HUES6 (cell line): Measurements from ENCODE around the gene HNRNPU.

ENCODE experiments used
- H3K27ac ChIP-seq: 2 replicates; pipeline ENCODE4 v1.7.0; 2013; ENCODE audit warnings: low read depth, mild to moderate bottlenecking, low read length, inconsistent platforms
- H3K27me3 ChIP-seq: 2 replicates; pipeline ENCODE4 v1.6.1; 2013; ENCODE audit warnings: low read length; ENCODE audit not compliant: control insufficient read depth, insufficient read depth
- H3K36me3 ChIP-seq: 2 replicates; pipeline ENCODE4 v1.6.1; 2013; ENCODE audit warnings: low read length; ENCODE audit not compliant: control insufficient read depth, insufficient read depth
- H3K4me1 ChIP-seq: 2 replicates; pipeline ENCODE4 v1.6.1; 2013; ENCODE audit warnings: low read length; ENCODE audit not compliant: control insufficient read depth, insufficient read depth
- H3K4me3 ChIP-seq: 2 replicates; pipeline ENCODE4 v1.5.1; 2013; ENCODE audit warnings: low read depth, low read length
- H3K9ac ChIP-seq: one replicate; pipeline ENCODE4 v1.6.1; 2013; ENCODE audit warnings: mild to moderate bottlenecking, low read length
- H3K9me3 ChIP-seq: 2 replicates; pipeline ENCODE4 v1.6.1; 2013; ENCODE audit warnings: low read depth, low read length; ENCODE audit not compliant: control insufficient read depth, insufficient read depth

HNRNPU gene

DNA sequence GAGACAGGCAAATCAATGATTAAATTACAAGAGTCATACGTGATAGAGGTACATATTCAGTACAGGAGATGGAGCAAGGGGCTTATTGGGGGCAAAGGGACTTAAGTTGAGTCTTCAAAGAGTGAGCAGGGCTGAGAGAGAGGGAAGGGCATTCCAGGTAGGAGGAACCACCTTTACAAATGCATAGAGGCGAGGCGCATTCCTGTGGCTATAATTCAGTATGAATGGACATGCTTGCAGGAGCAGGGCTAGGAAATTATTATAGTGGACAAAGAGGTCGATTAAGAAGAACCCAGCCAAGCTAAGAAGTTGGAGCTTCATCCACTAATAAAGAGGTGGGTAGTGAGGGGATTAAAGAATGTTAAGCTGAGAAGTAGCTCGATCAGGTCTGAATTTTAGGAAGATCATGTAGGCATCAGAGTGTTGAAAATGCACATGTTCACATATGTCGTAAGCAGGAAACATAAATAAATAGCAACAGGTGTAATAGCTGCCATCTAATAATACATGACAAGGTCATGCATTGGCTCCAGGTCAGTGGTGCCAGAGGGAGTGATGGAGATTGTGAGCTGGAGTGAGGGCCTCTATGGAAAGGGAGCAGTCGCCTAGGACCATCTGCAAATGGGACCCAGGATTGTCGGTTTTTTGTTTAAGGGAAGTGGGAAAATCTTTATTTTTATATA, 12.0 kb upstream of the HNRNPU start:
- Histone ChIP-seq H3K4me3 (no peak overlapping the region), H3K36me3 (no peaks in the 10 kb centered on the region), H3K4me1 (peaks cover 12% of the 10 kb centered on the region), H3K27ac (no peak overlapping the region), H3K9me3 (no peaks in the 10 kb centered on the region), H3K27me3 (no peaks in the 10 kb centered on the region), H3K9ac (no peak overlapping the region)

DNA sequence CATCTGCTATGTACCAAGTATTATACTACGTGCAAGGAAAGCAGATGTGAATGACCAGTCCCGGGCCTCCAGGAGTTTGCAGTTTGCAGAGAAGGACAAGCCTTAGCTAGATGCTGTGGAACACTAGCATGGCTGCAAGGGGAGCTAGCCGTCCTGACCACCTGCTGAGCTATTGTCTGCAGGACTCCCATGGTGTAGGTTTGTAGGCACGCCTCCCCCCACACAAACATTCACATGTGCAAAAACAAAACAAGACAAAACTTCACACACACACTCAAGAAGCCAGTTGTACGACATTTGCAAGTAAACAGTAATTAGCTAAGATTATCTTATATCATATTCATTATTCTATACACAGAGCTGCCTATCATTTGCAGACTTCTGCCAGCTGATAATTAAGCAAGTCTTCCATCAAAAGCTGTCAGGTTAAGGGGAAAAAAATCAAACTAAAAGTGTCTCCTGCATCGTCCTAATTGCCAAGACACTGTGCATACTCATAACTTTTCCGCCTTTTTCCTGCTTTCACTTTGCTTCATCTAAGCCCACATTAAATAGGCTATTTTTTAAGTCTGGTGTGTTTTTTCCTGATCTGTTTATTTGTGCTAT, 10.7 kb upstream of the HNRNPU start:
- no peaks in the 10 kb centered on the region for H3K27me3 ChIP-seq
- no peaks in the 10 kb centered on the region for H3K9me3 ChIP-seq
- H3K4me1 ChIP-seq: peaks cover 6% of the 10 kb centered on the region
- no peak overlapping the region for H3K4me3 ChIP-seq
- H3K36me3 ChIP-seq: no peaks in the 10 kb centered on the region
- H3K9ac ChIP-seq: no peak overlapping the region
- H3K27ac ChIP-seq: no peak overlapping the region

DNA sequence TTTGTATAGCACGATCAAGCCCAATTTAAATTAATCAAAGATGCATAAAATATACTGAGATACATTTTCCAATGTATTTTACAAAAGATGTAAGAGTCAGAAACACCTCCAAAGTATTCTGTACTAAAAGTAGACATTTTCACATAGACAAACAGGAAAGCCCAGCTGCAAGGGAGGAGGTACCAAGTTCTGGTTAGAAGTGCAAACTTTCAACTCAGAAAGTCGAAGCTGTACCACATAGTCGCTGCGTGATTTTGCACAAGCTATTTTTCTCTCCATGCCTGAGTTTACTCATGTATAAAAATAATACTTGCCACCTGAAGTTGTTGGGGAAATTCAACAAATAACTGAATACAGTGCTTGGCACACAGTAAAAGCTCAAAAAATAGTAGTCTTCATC, 5.6 kb upstream of the HNRNPU start:
- Histone ChIP-seq H3K4me1 (peaks cover 9% of the 10 kb centered on the region), H3K27me3 (no peaks in the 10 kb centered on the region), H3K36me3 (no peaks in the 10 kb centered on the region), H3K4me3 (no peak overlapping the region), H3K9me3 (no peaks in the 10 kb centered on the region), H3K27ac (no peak overlapping the region), H3K9ac (no peak overlapping the region)

DNA sequence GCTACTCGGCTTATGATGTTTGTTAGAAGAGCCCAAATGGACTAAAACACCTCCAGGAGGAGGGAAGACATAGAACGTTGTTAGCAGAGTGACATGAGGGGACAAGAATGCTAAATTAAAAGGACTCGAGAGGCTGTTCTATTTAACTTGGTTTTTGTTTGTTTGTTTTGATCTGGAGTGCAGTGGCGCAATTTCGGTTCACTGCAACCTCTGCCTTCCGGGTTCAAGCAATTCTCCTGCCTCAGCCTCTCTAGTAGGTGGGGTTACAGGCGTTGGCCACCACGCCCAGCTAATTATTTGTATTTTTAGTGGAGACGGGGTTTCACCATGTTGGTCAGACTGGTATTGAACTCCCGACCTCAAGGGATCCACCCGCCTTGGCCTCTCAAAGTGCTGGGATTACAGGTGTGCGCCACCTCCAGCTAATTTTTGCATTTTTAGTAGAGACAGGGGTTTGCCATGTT, 5.1 kb upstream of the HNRNPU start:
- Histone ChIP-seq H3K27me3 (no peaks in the 10 kb centered on the region), H3K4me1 (peaks cover 8% of the 10 kb centered on the region; the same call in 1 of the 2 replicates), H3K9me3 (no peaks in the 10 kb centered on the region), H3K36me3 (no peaks in the 10 kb centered on the region), H3K4me3 (no peak overlapping the region), H3K27ac (no peak overlapping the region), H3K9ac (no peak overlapping the region)

DNA sequence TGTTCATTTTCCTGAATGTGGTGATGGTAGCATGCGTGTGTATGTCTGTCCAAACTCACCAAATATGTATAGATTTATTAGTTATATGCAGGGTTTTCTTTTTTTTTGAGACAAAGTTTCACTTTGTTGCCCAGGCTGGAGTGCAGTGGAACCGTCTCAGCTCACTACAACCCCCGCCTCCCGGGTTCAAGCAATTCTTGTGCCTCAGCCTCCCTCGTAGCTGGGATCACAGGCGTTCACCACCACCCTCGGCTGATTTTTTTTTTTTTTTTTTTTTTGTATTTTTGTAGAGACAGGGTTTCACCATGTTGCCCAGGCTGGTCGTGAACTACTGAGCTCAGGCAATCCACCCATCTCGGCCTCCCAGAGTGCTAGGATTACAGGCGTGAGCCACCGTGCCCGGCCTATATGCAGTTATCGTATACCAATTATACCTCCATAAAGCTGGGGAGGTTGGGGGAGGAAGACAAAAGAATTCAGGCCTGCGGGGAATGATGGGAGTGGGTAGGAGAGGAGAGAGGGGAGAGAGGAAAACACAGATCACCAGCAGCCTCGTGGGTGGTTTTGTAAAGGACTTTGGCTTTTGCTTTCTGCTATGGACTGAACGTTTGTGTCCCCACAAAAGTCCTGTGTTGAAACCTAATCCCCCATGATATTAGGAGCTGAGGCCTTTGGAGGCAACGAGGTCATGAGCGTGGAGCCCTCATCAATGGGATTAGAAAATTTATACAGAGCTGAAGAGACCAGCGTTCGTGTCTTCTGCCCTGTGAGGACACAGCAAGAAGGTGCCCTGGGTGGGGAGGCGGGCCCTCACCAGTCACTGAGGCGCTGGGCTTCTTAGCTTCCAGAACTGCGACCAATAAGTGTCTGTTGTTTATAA, 4.4 kb upstream of the HNRNPU start:
- H3K27me3 ChIP-seq: no peaks in the 10 kb centered on the region
- H3K9ac ChIP-seq: no peak overlapping the region
- no peak overlapping the region for H3K4me3 ChIP-seq
- no peaks in the 10 kb centered on the region for H3K9me3 ChIP-seq
- 0 out of 2 replicates have a peak, but pooled peaks cover 5% of the 10 kb centered on the region for H3K36me3 ChIP-seq
- peaks cover 8% of the 10 kb centered on the region; the same call in 1 of the 2 replicates for H3K4me1 ChIP-seq
- no peak overlapping the region for H3K27ac ChIP-seq

DNA sequence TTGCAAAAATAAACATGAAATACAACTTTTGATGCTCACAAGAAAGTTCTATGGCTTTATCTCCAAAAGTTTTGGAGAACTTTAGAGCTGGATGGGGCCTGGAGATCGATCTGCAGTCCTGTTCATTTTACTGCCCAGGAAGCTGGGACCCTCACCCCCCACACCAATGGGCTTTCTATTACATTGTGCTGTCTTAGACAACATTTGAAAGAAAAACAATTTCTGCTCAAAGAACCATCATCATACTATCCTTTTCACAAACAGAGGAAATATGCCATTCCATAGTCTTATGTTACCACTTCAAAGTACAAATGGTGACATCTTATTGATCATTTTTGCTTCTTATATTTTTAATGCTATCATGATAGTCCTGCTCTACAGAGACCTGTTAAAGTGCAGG, 2.0 kb upstream of the HNRNPU start:
- no peak overlapping the region for H3K27ac ChIP-seq
- H3K27me3 ChIP-seq: no peaks in the 10 kb centered on the region
- H3K9ac ChIP-seq: no peak overlapping the region
- no peaks in the 10 kb centered on the region for H3K9me3 ChIP-seq
- H3K4me1 ChIP-seq: peaks cover 8% of the 10 kb centered on the region; the same call in 1 of the 2 replicates
- H3K36me3 ChIP-seq: peaks cover 22% of the 10 kb centered on the region
- no peak overlapping the region for H3K4me3 ChIP-seq

DNA sequence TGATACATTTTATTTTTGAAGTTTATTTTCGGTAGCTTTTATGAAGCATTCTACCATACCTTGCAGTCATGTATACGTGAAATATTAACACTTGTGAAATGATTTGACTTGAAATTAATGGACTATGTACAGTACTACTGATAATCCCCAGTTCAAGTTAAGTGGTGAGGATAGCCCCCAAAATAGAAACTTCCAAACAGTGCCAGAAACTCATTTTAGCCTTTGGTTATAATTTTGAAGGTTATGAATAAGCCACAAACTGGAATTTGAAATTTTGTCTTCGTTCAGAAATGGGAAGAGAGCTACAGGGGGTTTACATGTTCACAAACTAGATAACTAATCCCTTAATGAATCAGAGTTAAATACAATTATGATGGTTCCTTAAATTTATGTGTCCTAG, 1.5 kb upstream of the HNRNPU start:
- no peaks in the 10 kb centered on the region for H3K27me3 ChIP-seq
- no peak overlapping the region for H3K9ac ChIP-seq
- peak overlapping the region; percentile 98; the same call in 1 of the 2 replicates for H3K4me3 ChIP-seq
- peaks cover 13% of the 10 kb centered on the region for H3K4me1 ChIP-seq
- no peak overlapping the region for H3K27ac ChIP-seq
- peaks cover 28% of the 10 kb centered on the region for H3K36me3 ChIP-seq
- no peaks in the 10 kb centered on the region for H3K9me3 ChIP-seq

DNA sequence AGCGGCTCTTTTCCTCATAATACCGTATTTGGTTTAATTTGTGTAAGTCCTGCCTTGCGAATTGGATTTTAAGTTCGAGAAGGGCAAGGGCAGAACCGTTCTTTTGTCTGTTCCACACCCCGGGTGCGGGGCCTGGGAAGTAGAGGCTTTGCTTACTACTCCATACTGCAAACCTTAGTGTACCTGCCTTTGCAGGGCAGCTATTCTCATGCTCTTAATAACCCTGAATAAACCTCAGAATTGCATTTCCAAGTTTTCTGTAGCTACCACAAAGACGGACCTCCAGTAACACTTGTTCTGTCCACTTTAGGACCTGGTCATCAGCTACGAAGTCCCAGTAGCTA, 657 bp upstream of the HNRNPU start:
- H3K36me3 ChIP-seq: peaks cover 36% of the 10 kb centered on the region
- peak overlapping the region; percentile 92 for H3K27ac ChIP-seq
- H3K9ac ChIP-seq: peak overlapping the region; percentile 100
- H3K4me3 ChIP-seq: peak overlapping the region; percentile 98
- H3K9me3 ChIP-seq: no peaks in the 10 kb centered on the region
- H3K4me1 ChIP-seq: peaks cover 20% of the 10 kb centered on the region
- H3K27me3 ChIP-seq: no peaks in the 10 kb centered on the region

DNA sequence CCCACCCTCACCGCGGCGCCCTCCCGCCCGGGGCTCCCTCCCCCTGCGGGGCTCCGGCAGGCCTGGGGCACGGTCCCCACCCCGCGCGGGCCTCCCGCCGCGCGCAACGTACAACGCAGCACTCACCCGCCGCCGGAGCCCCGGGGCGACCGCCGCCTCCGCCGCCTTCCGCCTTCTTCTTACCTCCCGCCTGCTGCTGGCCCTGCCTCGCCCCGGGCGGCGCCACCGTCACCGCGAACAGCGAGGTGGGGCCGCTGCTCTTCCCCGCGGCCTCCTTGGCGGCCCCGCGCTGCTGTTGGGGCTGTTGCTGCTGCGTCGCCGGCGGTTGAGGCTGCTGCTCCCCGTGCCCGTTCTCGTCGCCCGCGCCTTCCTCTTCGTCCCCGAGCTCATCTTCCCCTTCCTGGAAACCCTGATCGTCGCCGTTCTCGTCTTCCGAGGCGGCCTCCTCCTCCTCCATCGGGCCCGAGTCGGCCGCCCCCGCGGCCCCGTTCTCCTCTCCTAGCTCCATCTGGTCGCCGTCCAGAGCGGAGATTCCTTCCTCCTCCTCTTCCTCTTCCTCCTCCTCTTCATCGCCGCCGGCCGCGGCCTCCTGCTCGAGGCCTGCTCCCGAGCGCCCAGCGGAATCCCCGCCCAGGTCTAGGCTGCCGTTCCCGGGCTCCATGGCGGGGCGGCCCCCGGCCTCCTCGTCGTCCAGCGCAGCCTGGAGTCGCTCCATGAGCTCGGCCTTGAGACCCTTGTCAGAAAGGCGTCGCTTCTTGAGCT, 671 bp downstream of the HNRNPU start:
- Histone ChIP-seq H3K9me3 (no peaks in the 10 kb centered on the region), H3K4me3 (peak overlapping the region; percentile 98), H3K9ac (peak overlapping the region; percentile 100), H3K27me3 (no peaks in the 10 kb centered on the region), H3K36me3 (peaks cover 49% of the 10 kb centered on the region), H3K27ac (peak overlapping the region; percentile 99), H3K4me1 (peaks cover 20% of the 10 kb centered on the region)

DNA sequence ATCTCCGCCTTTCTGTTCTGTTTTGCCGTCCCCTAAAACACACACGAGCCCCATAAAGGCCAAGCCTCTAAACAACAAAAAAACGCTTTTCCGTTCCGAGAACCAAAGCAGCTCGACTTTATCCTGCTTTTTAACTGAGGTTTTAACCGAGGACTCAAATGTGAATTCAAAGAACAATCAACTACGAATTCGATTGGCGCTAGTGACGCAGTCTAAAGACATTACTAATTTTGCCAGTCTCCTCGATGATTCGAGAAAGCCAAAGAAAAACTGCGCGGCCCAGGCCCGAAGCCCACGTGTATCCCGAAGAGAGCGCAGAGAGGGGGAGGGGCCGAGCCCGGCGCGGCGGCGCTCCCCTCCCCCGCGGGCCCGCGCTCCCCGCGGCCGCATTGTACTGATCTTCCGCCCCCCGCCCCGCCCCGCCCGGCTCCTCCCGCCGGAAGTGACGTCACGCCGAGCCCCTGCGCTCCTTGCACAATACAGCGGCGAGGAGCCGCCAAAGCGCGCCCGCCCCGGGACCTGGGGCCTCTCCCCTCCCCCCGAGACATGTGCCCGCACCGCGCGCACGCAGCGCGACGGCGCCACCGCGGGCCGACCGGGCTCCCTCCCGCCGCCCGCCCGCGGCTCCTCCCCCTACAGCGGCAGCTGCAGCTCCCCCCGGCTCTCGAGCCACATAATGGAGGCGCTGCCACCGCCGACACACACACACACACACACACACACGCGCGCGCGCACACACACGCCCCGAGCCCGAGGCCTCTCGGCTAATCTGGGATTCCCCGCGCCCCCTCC, 1.4 kb downstream of the HNRNPU start:
- H3K36me3 ChIP-seq: peaks cover 57% of the 10 kb centered on the region
- H3K9ac ChIP-seq: peak overlapping the region; percentile 100
- peaks cover 20% of the 10 kb centered on the region for H3K4me1 ChIP-seq
- no peaks in the 10 kb centered on the region for H3K9me3 ChIP-seq
- peak overlapping the region; percentile 99 for H3K27ac ChIP-seq
- H3K4me3 ChIP-seq: peak overlapping the region; percentile 98
- no peaks in the 10 kb centered on the region for H3K27me3 ChIP-seq
